OCI-M2 (cell line): ENCODE data around the gene MOB3A.
"Not testable (repeated sequence)": the region's sequence is repeated elsewhere in the genome, so short reads cannot be mapped to it uniquely, and the experiment has no call there.

Experiments
- DNase-seq: peaks from one replicate; lab custom pipeline; 2025; ENCODE audit not compliant: unreplicated experiment; lab: John Stamatoyannopoulos, UW

The MOB3A gene

DNA sequence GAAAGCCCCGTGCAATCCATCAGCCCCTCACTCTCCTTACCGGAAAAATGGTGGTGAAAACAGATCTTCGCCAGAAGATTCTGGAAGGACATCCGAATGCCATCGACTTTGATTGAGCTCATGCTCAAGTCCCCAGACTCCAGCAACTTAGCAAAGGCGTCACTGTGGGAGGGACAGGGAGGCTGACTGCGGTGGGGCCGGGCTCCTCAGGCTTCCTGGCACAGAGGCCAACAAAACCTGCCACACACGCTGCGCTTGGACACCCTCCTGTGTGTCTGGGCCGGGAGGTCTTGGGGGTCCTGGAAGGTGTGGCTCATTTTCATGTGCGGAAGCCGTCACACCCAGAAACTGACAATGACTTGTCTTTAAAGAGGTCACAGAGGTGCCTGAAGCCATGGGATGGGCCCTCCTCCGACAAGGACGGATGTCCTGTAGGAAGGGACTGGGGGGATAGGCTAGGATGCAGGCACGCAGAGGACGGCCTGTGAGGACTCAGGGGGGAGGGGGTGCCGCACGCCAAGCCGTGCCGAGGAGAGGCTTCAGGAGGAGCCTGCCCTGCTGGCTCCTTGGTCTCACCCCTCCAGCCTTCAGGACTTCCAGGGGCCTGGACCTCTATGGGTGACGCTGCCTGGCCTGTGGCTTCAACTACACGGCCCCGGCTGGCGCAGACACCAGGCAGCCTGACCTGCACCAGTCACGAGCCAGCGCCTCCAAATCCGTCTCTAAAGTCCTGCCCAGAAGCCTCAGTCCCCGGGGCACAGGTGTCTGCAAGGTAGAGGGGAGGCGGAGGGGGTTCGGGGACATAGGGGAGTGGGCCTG, 13.1 kb upstream of the MOB3A start:
- DNase-seq: no peak

DNA sequence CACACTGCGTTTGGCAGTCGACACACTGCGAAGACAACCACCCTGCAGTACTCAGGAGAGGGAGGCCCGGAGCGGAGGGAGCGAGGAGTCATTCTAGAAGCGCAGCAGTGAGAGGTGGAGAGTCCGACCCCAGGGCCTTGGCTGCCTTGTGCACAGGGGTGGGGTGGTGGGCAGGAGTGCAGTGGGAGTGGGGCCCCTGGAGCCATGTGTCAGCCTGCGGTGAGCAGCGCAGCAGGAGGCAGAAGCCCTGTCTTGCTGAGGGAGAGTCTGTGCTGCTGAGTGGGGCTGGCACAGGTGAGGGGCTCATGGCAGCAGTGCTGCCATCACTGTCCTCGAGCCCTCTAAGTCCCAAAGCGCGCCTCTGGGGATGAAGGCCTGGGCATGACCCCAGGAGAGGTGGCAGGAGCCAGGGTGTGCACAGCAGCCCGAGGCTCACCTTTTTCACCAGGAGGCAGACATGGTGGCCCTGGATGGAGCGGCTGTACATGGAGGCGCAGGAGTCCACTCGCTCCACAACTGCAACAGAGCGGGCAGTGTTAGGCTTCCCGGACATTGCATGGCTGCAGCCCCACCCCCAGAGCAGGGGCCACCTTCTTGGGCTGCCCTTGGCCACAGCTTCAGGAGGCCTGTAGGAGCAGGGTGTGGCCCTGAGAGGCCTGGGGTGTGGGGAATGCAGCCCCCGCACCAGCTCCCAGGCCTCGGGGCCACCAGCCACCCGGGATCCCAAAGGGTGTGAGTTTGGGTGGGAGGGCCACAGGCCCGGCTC, 12.3 kb upstream of the MOB3A start:
- no peak for DNase-seq

DNA sequence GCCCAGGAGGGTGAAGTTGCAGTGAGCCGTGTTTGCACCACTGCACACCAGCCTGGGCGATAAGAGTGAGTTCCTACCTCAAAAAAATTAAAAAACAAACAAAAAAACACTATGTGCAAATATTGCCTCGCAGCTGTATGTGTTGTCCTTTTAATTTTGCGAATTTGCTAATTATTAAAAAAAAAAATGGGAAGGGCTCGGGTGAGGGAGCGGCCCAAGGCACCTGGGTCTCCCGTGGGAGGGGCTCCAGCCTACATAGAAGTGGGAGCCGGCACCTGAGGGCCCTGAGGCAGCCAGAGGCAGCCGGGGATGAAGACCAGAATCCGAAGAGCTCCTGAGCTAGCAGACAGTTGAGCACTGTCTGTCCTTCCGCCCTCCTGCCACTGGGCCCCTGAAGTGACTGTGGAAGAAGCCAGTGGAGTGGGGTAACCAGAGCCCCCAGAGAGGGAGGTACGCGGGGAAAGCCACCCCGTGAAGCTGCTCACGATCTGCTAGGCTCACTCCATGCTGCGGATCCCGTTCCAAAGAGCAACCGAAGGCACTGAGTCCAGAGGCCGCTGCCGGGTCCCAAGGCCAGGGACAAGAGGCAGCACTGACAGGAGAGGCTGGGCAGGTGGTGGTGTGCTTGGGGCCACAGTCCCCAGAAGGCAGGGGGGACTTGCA, 7.0 kb upstream of the MOB3A start:
- no peak for DNase-seq

DNA sequence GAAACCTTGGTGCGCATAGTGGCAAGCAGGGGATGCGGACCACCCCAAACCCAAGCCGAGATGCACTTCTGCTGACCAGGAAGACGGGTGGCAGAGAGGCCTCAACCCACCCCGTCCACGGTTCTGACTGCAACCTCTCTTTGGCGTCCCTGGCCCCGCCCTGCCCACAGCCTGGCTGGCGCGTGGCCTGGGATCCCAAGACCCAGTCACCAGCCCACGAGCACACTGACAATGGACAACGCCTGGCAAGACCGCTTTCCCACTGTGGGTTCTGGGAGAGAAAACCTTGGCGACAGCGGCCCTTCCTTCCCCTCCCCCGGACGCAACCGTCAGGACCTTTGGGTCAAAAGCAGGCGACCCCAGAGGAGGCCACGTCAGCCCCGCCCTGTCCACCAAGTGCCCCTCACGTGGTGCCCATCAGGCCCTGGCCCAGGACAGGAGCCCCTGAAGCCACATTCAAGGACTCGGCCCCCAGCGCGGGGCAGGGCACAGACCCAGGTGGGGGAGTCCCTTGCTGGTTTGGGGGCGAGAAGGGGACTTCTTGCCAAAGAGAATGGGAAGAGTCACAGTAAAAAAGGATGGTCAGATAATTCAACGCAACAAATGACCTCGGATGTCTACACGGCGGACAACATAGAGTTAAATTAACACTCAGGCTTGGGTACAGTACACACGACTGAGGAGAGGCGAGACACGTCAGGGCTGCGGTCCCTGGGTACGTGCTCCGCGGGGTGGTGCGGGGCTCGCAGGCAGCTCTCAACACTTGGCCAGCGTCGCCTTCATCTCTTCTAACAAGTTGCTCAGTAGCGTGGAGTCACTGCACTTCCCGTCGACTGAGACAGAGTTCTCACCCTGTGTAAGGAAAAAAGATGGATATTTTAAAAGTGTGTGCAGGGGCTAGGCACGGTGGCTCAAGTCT, 5.5 kb upstream of the MOB3A start:
- DNase-seq: no peak

DNA sequence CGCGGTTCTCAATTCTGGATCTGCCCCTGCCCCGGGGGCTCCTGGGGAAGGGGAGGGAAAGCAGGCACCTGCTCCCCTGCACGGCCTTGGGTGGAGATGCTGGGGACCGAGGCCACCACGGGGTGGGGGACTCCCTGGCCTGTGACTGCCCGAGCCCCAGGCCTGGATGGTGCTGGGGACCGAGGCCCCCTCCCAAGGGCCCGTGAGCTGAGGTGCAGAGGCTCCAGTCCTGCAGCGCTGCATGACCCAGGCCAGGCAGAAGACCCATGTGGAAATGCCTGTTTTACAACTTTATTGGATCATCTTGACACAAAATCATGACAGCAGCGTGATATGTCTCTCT, 4.6 kb upstream of the MOB3A start:
- no peak for DNase-seq

DNA sequence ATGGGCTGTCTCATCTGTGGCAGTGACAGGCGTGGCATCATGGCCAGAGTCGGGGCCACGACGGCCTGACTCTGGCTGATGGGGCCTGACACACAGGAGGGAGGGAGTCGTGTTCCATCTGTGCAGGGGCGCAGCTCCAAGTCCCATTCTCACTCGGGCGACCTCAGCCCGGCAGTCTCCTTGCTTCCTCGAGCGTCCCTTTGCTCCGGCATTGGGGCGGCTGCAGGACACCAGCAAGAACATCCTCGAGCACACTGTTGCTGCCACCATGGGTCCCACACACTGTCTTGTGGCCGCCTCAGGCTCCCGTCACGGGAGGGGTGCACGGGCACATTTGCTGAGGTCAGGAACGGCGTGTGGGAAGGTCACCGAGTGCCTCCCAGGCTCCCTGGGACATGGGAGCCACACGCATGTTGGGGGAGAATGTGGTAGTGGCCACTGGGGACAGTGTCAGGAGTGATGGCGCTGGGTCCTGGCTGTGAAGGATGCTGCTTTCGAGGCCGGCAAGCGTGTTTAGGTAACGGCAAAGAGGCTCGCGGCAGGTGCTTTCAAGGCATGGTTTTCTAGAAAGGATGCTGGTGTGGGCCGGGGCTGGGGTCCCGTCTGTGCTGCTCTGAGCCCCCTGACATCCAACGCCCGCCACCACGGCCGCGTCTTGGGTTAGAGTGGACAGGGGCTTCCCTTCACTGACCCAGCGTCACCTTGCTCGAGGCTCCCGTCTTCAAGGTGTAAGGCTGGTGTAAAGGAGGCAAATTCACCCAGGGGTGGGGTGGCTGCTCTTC, 4.0 kb upstream of the MOB3A start:
- no peak for DNase-seq

DNA sequence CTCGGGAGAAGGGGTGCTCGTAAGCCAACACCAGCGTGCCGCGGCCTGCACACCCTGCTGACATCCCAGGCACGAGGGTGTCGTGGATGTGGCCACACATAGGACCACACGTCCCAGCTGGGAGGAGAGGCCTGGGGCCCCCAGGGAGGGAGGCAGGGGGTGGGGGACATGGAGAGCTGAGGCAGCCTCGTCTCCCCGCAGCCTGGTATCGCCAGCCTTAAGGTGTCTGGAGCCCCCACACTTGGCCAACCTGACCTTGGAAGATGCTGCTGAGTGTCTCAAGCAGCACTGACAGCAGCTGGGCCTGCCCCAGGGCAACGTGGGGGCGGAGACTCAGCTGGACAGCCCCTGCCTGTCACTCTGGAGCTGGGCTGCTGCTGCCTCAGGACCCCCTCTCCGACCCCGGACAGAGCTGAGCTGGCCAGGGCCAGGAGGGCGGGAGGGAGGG, 3.0 kb upstream of the MOB3A start:
- DNase-seq: no peak

DNA sequence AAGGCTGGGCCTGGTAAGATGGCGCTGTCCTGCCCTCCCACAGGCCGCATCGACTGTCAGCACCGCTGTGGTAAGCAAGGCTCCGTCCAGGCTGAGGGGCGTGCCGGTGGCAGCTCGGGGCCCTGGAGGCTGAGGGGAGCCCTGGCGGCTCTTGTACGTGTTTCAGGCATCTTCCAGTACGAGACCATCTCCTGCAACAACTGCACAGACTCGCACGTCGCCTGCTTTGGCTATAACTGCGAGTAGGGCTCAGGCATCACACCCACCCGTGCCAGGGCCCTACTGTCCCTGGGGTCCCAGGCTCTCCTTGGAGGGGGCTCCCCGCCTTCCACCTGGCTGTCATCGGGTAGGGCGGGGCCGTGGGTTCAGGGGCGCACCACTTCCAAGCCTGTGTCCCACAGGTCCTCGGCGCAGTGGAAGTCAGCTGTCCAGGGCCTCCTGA, 1.8 kb upstream of the MOB3A start:
- no peak for DNase-seq

DNA sequence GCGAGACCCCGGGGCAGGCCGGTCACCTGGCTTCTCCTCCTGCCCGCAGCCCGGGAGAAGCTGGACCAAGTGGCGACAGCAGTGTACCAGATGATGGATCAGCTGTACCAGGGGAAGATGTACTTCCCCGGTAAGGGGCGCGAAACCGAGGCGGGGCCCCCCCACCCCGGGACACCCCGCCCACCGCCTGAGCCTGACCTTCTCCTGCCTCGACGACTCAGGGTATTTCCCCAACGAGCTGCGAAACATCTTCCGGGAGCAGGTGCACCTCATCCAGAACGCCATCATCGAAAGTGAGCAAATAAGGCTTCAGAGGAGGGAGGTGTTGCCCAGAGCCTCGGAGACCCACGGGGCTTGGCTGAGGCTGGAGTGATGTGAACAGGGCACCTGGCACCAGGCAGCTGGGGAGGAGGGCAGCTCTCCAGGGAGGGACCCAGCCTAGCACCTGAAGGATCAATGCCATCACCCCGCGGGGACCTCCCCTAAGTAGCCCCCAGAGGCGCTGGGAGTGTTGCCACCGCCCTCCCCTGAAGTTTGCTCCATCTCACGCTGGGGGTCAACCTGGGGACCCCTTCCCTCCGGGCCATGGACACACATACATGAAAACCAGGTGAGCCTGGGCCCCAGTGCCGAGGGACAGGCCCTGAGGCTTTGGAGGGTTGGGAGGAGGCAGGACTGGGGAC, 1.2 kb upstream of the MOB3A start:
- no peak for DNase-seq

DNA sequence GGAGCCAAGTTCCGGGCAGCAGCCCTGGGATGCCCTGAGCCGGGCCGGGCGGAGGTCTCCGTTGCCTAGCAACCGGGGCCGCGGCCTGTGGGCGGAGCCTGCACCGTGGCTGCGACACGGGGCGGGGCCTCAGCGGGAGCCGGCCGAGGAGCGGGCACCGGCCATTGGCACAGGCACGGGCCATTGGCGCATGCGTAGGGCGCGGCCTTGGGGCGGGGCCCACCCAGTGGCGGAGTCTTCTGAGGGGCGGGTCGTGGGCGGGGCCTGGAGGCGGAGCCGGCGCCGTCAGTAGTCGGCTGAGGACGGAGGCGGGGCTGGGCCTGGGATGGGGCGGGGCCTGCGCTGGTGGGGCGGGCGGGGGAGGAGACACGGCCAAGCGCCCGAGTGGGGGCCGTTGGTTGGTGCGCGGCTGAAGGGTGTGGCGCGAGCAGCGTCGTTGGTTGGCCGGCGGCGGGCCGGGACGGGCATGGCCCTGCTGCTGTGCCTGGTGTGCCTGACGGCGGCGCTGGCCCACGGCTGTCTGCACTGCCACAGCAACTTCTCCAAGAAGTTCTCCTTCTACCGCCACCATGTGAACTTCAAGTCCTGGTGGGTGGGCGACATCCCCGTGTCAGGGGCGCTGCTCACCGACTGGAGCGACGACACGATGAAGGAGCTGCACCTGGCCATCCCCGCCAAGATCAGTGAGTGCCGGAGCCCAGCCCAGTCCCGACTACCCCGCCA, 515 bp upstream of the MOB3A start, which contains the start of gene IZUMO4:
TSS of gene IZUMO4 (plus strand) at position 436 of the 723 bp plus-strand sequence. CDS start at position 467, 31 bp downstream.
- DNase-seq: peak; percentile 91

DNA sequence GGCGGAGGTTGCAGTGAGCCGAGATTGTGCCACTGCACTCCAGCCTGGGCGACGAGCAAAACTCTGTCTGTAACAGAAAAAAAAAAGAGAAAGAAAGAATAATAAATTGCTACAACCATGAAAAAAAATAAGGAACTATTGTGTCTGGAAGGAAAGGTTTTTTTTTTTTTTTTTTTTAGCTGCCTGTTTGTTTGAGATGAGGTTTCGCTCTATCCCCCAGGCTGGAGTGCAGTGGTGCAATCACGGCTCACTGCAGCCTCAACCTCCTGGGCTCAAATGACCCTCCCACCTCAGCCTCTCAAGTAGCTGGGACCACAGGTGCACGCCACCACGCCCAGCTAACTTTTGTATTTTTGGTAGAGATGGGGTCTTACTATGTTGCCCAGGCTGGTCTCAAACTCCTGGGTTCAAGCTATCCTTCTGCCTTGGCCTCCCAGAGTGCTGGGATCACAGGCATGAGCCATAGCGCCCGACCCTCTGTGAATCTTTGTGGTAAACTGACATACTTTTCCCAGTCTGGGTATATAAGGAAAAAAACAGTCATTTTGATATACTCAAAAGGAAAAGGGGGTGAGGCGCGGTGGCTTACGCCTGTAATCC, 4.1 kb downstream of the MOB3A start:
- DNase-seq: not testable (repeated sequence)

DNA sequence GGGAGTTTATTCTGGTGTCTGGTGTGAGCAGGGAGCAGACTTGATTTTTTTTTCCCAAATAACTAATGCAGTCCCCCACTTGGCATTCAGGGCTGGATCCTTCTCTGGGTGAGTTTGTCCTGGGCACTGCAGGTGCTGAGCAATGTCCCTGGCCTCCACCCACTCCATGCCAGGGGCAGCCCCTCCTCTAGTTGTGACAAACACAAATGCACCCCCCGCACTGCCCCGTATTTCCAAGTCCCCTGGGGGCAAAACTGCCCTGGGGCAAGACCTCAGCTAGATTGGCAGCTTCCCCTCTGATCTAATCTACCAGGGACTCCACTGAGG, 6.4 kb downstream of the MOB3A start:
- no peak for DNase-seq

DNA sequence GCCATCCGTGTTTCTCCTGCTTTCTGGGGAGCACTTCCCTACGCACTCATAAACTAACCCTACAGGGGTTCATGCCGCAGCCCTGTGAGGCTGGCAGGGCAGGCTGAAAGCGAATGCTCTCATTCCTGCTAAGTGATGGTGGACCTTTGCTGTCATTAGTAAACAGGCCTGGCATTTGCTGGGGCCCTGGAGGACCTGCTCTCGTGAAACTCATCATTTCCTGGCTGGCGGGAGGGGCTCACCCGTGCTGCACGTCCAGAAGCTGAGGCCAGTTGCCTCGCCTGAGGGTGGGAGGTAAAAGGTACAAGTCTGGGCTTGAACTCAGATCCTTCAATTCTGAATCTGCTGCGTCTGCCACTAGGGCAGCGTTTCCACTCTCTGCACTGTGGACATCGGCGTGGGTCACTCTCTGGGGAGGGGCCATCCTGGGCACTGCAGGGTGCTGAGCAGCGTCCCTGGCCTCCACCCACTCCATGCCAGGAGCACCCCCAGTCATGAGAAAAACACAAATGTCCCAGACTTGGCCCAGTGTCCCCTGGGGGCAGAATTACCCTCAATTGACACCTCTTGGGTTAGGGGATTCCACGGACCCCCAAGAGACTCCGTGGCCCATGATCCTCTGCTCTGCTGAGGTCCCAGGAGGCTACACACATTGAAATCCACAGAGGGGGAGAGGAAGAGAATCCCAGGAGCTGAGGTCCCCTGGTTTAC, 7.0 kb downstream of the MOB3A start:
- DNase-seq: no peak

DNA sequence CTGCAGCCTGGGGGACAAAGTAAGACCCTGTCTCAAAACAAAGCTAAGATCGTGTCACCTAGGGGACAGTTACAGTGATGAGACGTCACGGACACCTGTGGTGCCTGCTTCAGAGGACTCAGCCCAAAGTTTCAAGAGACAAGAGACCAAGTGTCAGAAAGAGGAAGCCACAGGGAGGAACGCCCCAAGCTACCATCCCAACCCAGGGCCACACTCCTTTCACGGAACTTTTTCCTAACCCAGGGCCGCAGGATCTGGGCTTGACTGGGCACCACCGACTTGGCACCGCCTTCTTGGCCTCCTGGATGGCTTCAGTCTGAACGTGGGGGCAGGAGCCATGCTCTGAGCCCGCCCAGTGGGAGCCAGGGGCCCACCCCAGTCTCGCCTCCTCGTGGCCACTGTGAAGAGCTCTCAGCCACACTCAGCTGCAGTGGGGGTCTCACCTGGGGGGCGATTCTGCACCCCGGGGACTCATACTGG, 8.5 kb downstream of the MOB3A start:
- DNase-seq: no peak

DNA sequence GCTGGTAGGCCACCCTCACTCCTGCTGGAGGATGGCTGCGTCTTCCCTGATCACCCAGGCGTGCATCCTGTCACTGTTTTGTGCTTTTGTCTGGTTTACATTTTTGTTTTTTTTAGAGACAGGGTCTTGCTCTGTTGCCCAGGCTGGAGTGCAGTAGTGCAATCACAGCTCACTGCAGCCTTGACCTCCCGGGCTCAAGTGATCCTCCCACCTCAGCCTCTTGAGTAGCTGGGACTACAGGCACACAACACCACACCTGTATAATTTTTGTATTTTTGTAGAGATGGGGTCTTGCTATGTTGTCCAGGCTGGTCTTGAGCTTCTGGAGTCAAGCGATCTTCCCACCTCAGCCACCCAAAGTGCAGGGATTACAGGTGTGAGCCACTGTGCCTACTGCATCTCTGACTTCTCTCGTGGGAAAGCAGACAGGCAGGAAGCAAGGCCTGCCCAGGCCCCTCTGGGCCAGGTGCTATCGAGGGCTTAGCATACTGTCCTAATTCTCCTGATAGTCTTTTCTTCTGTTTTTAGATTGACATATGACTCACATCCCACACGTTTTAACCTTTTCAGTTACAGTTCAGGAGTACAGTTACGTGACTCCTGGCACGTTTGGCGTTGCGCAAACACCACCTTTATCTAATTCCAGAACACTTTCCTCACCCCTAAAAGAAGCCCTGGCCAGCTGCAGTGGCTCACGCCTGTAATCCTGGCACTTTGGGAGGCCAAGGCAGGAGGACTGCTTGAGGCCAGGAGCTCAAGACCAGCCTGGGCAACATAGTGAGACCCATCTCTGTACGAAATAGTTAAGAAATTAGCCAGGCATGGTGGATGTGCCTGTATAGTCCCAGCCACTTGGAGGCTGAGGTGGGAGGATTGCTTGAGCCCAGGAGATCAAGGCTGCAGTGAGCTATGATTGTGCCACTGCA, 9.2 kb downstream of the MOB3A start:
- not testable (repeated sequence) for DNase-seq

DNA sequence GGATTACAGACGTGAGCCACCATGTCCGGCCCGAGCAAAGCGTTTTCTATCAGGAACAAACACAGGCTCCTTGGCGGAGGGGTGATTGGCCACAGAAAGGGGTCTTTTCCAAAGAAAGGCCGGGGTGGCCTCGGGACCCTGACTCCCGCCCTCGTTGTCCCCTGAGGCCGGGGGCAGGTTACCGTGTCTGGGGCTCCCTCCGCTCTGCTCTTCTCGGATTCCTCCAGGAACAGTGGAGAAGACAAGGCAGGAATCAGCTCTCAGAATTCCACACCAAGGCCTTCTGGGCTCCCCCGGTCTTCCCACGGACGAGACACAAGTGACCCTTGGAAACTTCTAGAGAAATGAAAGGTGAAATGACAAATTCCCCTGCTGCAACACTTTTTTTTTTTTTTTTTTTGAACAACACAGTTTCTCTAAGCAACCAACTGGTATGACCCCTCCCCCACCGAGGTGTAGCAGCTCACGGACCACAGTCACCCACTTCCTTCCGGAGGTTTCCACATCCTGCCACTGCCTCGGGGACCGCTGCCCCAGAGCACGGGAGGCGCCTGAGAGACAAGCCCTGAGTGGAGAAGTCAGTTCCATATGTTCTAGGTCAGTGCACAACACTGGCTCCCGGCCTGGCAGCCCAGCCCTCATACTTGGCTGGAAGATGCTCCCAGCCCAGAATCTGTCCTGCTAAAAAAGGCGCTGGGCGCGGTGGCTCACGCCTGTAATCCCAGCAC, 11.0 kb downstream of the MOB3A start:
- no peak for DNase-seq
